Mesothelial cell of epicardium (in vitro differentiated cells): ENCODE data around the gene CXCL12. TPM values are rescaled to one million over a fixed set of nuclear protein-coding genes. Genes with fewer than 3 reads are reported as not detected.

Source experiments
- DNase-seq, 2 experiments: peaks; one replicate each; pipeline ENCODE4 v3.0.0; 2021; ENCODE audit warnings: low spot score in 2 of 2; ENCODE audit not compliant: unreplicated experiment in 2 of 2
- H3K27ac Mint-ChIP-seq: 2 replicates; pipeline ENCODE4 v1.8.0; 2021; ENCODE audit warnings: mixed read lengths
- H3K27me3 Mint-ChIP-seq: 2 replicates; pipeline ENCODE4 v1.8.0; 2021; ENCODE audit warnings: low read depth, mixed read lengths
- H3K36me3 Mint-ChIP-seq: 2 replicates; pipeline ENCODE4 v1.8.0; 2021; ENCODE audit warnings: mixed read lengths
- H3K4me1 Mint-ChIP-seq: 2 replicates; pipeline ENCODE4 v1.8.0; 2021; ENCODE audit warnings: mixed read lengths
- H3K4me3 Mint-ChIP-seq: 2 replicates; pipeline ENCODE4 v1.8.0; 2021; ENCODE audit warnings: mild to moderate bottlenecking, moderate library complexity, mixed read lengths
- H3K9me3 Mint-ChIP-seq: 2 replicates; pipeline ENCODE4 v1.8.0; 2021; ENCODE audit warnings: mixed read lengths
- total RNA-seq: library from RNA; stranded (reverse); gene quantifications from 3 replicates; pipeline ENCODE4 v1.2.1, GENCODE V29; 2021
- TF ChIP-seq, protein P1 (sequence below): fragments of 200-600 bp; sonication (generic); IDR thresholded peaks from one replicate; pipeline ENCODE4 v1.5.0; 2021; ENCODE audit warnings: antibody characterized with exemption; ENCODE audit not compliant: unreplicated experiment

Gene CXCL12
- total RNA-seq, 1 donor from 2014 or later, result 45.8 TPM

DNA sequence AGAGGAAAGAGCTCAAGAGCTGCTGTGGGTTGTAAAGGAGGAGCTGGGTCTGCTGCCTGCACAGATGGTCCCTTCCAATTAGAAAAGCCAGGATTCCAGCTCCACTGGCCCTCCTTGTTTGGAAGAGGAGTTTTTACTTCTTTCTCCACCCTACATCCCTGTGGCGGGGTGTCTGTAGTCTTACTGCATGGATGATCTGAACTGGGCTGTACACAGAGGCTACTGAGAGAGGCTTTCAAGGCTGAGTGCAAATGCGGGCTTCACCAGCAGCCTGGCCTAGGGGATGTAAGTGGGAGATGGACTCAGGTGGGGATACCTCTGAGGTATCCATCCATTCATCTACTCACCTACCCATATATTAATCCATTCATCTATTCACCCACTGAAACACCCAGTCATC lies 7.1 kb upstream of the CXCL12 start:
- Mint-ChIP-seq H3K27me3 (peaks cover 16% of the 10 kb centered on the region), H3K36me3 (no peaks in the 10 kb centered on the region), H3K9me3 (no peaks in the 10 kb centered on the region), H3K27ac (no peak overlapping the region), H3K4me1 (peaks cover 33% of the 10 kb centered on the region), H3K4me3 (no peak overlapping the region)
- DNase-seq, result no peak
- TF ChIP-seq, protein P1, sequence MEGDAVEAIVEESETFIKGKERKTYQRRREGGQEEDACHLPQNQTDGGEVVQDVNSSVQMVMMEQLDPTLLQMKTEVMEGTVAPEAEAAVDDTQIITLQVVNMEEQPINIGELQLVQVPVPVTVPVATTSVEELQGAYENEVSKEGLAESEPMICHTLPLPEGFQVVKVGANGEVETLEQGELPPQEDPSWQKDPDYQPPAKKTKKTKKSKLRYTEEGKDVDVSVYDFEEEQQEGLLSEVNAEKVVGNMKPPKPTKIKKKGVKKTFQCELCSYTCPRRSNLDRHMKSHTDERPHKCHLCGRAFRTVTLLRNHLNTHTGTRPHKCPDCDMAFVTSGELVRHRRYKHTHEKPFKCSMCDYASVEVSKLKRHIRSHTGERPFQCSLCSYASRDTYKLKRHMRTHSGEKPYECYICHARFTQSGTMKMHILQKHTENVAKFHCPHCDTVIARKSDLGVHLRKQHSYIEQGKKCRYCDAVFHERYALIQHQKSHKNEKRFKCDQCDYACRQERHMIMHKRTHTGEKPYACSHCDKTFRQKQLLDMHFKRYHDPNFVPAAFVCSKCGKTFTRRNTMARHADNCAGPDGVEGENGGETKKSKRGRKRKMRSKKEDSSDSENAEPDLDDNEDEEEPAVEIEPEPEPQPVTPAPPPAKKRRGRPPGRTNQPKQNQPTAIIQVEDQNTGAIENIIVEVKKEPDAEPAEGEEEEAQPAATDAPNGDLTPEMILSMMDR, result no peak

DNA sequence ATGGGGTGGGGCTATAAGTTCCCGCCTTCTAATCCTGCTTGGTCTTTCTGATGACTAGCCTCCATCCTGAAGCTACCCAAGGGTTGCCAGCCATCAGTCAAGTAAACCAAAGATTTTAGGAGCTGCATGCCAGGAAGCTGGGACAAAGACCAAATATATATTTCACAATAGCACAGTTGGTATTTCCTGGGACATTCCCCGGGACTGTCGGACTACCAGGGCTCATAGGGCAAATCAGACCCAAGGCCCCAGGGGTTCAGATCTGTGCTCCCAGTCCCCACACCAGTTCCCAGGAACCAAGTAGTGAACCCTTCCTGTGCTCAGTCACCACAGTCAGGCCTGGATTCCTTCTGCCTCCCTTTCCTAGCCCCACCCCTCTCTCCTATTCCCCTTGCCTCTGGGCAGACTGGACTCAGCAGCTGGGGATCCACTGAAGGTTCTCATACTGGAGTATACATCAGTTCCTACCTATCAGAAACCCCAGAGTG lies 5.7 kb upstream of the CXCL12 start:
- H3K27me3 Mint-ChIP-seq, result peaks cover 21% of the 10 kb centered on the region
- H3K4me3 Mint-ChIP-seq, result no peak overlapping the region
- H3K27ac Mint-ChIP-seq, result no peak overlapping the region
- H3K9me3 Mint-ChIP-seq, result no peaks in the 10 kb centered on the region
- no peak for DNase-seq
- TF ChIP-seq, protein P1, result no peak
- H3K4me1 Mint-ChIP-seq, result peaks cover 28% of the 10 kb centered on the region
- no peaks in the 10 kb centered on the region for H3K36me3 Mint-ChIP-seq

DNA sequence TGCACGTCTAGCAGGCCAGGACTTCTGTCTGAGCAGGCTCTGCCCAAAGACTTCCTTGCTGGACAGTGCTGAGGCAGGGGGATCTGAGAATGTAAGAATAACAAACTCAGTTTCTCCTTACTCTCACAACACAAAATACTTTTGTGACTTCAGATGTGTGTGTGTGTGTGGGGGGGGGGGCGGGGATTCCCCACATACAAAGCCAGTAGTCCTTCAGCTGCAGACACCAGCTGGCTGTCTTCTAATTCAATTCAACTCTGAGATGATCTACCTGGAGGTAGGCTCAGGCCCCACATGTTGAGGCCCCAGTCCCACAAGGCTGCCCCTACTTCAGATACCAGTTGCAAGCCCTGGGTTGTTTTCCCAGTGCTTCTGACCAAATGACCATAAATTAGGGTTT lies 4.7 kb upstream of the CXCL12 start:
- H3K36me3 Mint-ChIP-seq, result no peaks in the 10 kb centered on the region

DNA sequence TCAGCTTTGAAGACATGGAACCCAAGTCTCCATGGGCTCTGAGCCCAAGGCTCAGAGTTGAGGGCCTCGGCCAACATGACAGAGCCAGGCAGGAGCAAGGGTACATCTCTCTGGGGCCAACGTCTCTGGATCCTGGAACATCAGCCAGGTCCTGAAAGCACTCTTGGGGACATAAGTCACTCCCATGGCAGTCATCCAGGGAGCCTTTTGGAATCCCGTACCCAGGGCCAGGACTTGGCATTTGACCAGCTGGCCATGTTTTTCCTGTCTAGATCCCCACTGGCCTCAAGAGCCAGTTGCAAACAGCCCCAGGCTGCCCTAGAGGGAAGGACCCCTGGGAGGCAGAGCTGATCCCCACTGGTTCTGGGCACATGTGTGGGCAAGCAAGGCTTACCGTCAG lies 4.3 kb upstream of the CXCL12 start:
- DNase-seq, result no peak
- H3K9me3 Mint-ChIP-seq, result no peaks in the 10 kb centered on the region
- H3K27ac Mint-ChIP-seq, result no peak overlapping the region
- H3K36me3 Mint-ChIP-seq, result no peaks in the 10 kb centered on the region
- TF ChIP-seq, protein P1, result no peak
- H3K4me3 Mint-ChIP-seq, result no peak overlapping the region
- peaks cover 19% of the 10 kb centered on the region for H3K4me1 Mint-ChIP-seq
- peaks cover 30% of the 10 kb centered on the region for H3K27me3 Mint-ChIP-seq

More for the DNA sequence above, 4.7 kb upstream of the CXCL12 start:
- H3K4me3 Mint-ChIP-seq, result no peak overlapping the region
- DNase-seq, result no peak
- H3K9me3 Mint-ChIP-seq, result no peaks in the 10 kb centered on the region
- peaks cover 26% of the 10 kb centered on the region for H3K27me3 Mint-ChIP-seq
- TF ChIP-seq, protein P1, result no peak
- H3K27ac Mint-ChIP-seq, result no peak overlapping the region
- H3K4me1 Mint-ChIP-seq, result peaks cover 20% of the 10 kb centered on the region

DNA sequence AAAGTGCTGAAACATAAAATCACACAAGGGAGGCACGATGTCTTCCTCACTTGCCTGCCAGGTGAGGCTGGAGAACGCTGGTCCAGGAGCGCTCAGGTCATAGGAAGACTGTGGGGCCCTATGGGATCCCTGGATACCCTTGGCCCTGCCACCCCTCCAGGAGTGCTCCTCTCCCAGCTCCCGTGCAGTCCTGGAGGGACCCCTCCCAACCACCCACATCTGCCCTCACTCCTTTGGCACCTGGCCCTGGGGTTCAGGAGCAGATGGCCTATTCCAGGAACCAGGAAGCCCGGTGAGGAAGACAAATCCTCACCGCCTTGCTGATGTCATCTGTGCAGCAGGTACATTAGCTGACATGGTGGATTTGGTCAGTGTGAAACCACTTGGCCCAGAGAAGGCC lies 3.7 kb upstream of the CXCL12 start:
- no peak for DNase-seq
- Mint-ChIP-seq H3K27me3 (peaks cover 35% of the 10 kb centered on the region), H3K4me1 (peaks cover 22% of the 10 kb centered on the region), H3K4me3 (no peak overlapping the region), H3K36me3 (no peaks in the 10 kb centered on the region), H3K27ac (no peak overlapping the region), H3K9me3 (no peaks in the 10 kb centered on the region)
- TF ChIP-seq, protein P1, result no peak

DNA sequence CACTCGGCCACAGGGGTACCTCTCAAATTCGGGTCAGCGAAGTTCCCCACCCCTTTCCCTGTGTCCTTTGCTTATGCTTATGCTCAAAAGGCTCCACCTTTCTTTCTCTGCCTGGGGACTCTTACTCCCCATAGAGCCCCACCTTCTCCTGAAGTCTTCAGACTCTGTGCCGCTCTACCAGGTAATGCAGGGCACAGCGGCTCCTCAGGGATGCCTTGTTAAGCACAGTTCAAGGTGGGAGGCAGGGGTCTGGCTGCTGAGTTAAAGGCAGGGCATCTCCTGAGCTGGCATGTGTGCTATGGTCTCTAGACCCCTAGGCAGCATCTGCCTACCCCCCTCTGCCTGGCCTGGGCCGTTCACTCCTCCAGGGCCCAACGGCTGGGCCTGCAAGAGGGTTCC lies 3.0 kb upstream of the CXCL12 start:
- H3K4me1 Mint-ChIP-seq, result peaks cover 22% of the 10 kb centered on the region
- no peak for DNase-seq
- no peak overlapping the region for H3K27ac Mint-ChIP-seq
- H3K4me3 Mint-ChIP-seq, result no peak overlapping the region
- TF ChIP-seq, protein P1, result no peak
- H3K36me3 Mint-ChIP-seq, result no peaks in the 10 kb centered on the region
- peaks cover 42% of the 10 kb centered on the region for H3K27me3 Mint-ChIP-seq
- no peaks in the 10 kb centered on the region for H3K9me3 Mint-ChIP-seq
